HEK293 (cell line): ENCODE results near the gene C9orf78.

ENCODE experiments used
- HOXA7 ChIP-seq: sonication (generic); formaldehyde crosslinking; IDR thresholded peaks from 2 replicates; pipeline ENCODE4 v1.8.1; 2022; ENCODE audit warnings: missing genetic modification reagents, borderline replicate concordance
- KLF10 ChIP-seq: fragments of 450-650 bp; IDR thresholded peaks from 2 replicates; pipeline ENCODE4 v1.5.1; 2018; ENCODE audit warnings: missing biosample characterization, mild to moderate bottlenecking, missing genetic modification characterization
- KLF7 ChIP-seq: fragments of 450-650 bp; formaldehyde crosslinking; IDR thresholded peaks from 2 replicates; pipeline ENCODE4 v1.5.1; 2016; ENCODE audit warnings: missing biosample characterization, missing genetic modification characterization, borderline replicate concordance
- KLF8 ChIP-seq: fragments of 450-650 bp; formaldehyde crosslinking; IDR thresholded peaks from 2 replicates; pipeline ENCODE4 v1.5.1; 2016; ENCODE audit warnings: missing biosample characterization, missing genetic modification characterization
- MZF1 ChIP-seq: fragments of 450-650 bp; formaldehyde crosslinking; IDR thresholded peaks from 2 replicates; pipeline ENCODE4 v1.5.1; 2017; ENCODE audit warnings: missing biosample characterization, missing genetic modification characterization, borderline replicate concordance
- SCRT1 ChIP-seq: fragments of 450-650 bp; formaldehyde crosslinking; IDR thresholded peaks from 2 replicates; pipeline ENCODE4 v1.5.1; 2016; ENCODE audit warnings: missing biosample characterization, missing genetic modification characterization, borderline replicate concordance
- SP7 ChIP-seq: fragments of 450-650 bp; formaldehyde crosslinking; IDR thresholded peaks from 2 replicates; pipeline ENCODE4 v1.5.1; 2016; ENCODE audit warnings: missing biosample characterization, missing genetic modification characterization
- ZBTB1 ChIP-seq: fragments of 450-650 bp; formaldehyde crosslinking; IDR thresholded peaks from 2 replicates; pipeline ENCODE4 v1.5.1; 2016; ENCODE audit warnings: missing biosample characterization, missing genetic modification characterization
- ZBTB17 ChIP-seq: fragments of 450-650 bp; formaldehyde crosslinking; IDR thresholded peaks from 2 replicates; pipeline ENCODE4 v1.5.1; 2016; ENCODE audit warnings: missing biosample characterization, missing genetic modification characterization
- ZFP69B ChIP-seq: fragments of 450-650 bp; formaldehyde crosslinking; IDR thresholded peaks from 2 replicates; pipeline ENCODE4 v1.5.1; 2016; ENCODE audit warnings: missing biosample characterization, missing genetic modification characterization
- ZNF16 ChIP-seq: fragments of 450-650 bp; formaldehyde crosslinking; IDR thresholded peaks from 2 replicates; pipeline ENCODE4 v1.5.1; 2016; ENCODE audit warnings: low read depth, missing biosample characterization, missing genetic modification characterization
- ZNF2 ChIP-seq: fragments of 450-650 bp; formaldehyde crosslinking; IDR thresholded peaks from 2 replicates; pipeline ENCODE4 v1.5.1; 2016; ENCODE audit warnings: missing biosample characterization, missing genetic modification characterization
- ZNF394 ChIP-seq: fragments of 450-650 bp; formaldehyde crosslinking; IDR thresholded peaks from 2 replicates; pipeline ENCODE4 v1.5.1; 2016; ENCODE audit warnings: missing biosample characterization, missing genetic modification characterization, mild to moderate bottlenecking, moderate library complexity, borderline replicate concordance
- ZNF433 ChIP-seq: fragments of 450-650 bp; formaldehyde crosslinking; IDR thresholded peaks from 2 replicates; pipeline ENCODE4 v1.5.1; 2016; ENCODE audit warnings: missing biosample characterization, missing genetic modification characterization, low read depth
- ZNF473 ChIP-seq: fragments of 450-650 bp; formaldehyde crosslinking; IDR thresholded peaks from 2 replicates; pipeline ENCODE4 v1.5.1; 2017; ENCODE audit warnings: missing biosample characterization, missing genetic modification characterization
- ZNF555 ChIP-seq: fragments of 450-650 bp; formaldehyde crosslinking; conservative IDR thresholded peaks from 2 replicates; pipeline ENCODE4 v1.5.1; 2017; ENCODE audit warnings: missing biosample characterization, mild to moderate bottlenecking, missing genetic modification characterization, inconsistent platforms
- ZNF571 ChIP-seq: fragments of 450-650 bp; formaldehyde crosslinking; IDR thresholded peaks from 2 replicates; pipeline ENCODE4 v1.5.0; 2017; ENCODE audit warnings: missing biosample characterization, missing genetic modification characterization
- ZNF610 ChIP-seq: fragments of 450-650 bp; formaldehyde crosslinking; IDR thresholded peaks from 2 replicates; pipeline ENCODE4 v1.5.1; 2016; ENCODE audit warnings: missing biosample characterization, missing genetic modification characterization, borderline replicate concordance
- ZNF654 ChIP-seq: fragments of 450-650 bp; formaldehyde crosslinking; IDR thresholded peaks from 2 replicates; pipeline ENCODE4 v1.5.1; 2016; ENCODE audit warnings: low read depth, missing biosample characterization, missing genetic modification characterization
- ZNF658 ChIP-seq: fragments of 450-650 bp; formaldehyde crosslinking; IDR thresholded peaks from 2 replicates; pipeline ENCODE4; 2016; ENCODE audit warnings: missing biosample characterization, missing genetic modification characterization
- ZNF660 ChIP-seq: fragments of 450-650 bp; IDR thresholded peaks from 2 replicates; pipeline ENCODE4 v1.5.1; 2018; ENCODE audit warnings: missing biosample characterization, mild to moderate bottlenecking, missing genetic modification characterization
- ZNF76 ChIP-seq: fragments of 450-650 bp; formaldehyde crosslinking; IDR thresholded peaks from 2 replicates; pipeline ENCODE4; 2016; ENCODE audit warnings: low read depth, missing biosample characterization, missing genetic modification characterization, borderline replicate concordance
- ZNF777 ChIP-seq: fragments of 450-650 bp; formaldehyde crosslinking; IDR thresholded peaks from 2 replicates; pipeline ENCODE4 v1.5.1; 2017; ENCODE audit warnings: missing biosample characterization, missing genetic modification characterization, borderline replicate concordance
- ZNF785 ChIP-seq: fragments of 450-650 bp; formaldehyde crosslinking; IDR thresholded peaks from 2 replicates; pipeline ENCODE4 v1.5.1; 2016; ENCODE audit warnings: missing biosample characterization, missing genetic modification characterization
- ZSCAN30 ChIP-seq: fragments of 450-650 bp; IDR thresholded peaks from 2 replicates; pipeline ENCODE4 v1.5.1; 2018; ENCODE audit warnings: missing biosample characterization, mild to moderate bottlenecking, missing genetic modification characterization, moderate library complexity
- TF ChIP-seq, protein P1 (sequence below): fragments of 450-650 bp; formaldehyde crosslinking; conservative IDR thresholded peaks from 2 replicates; pipeline ENCODE4 v1.5.1; 2016; ENCODE audit warnings: low read depth, missing biosample characterization, missing genetic modification characterization
- TF ChIP-seq, protein P2 (sequence below): fragments of 450-650 bp; formaldehyde crosslinking; IDR thresholded peaks from 2 replicates; pipeline ENCODE4 v1.5.1; 2016; ENCODE audit warnings: missing biosample characterization, missing genetic modification characterization
- TF ChIP-seq, protein P3 (sequence below): fragments of 450-650 bp; formaldehyde crosslinking; IDR thresholded peaks from 2 replicates; pipeline ENCODE4 v1.5.1; 2016; ENCODE audit warnings: missing biosample characterization, missing genetic modification characterization
- TF ChIP-seq, protein P4 (sequence below): fragments of 450-650 bp; formaldehyde crosslinking; IDR thresholded peaks from 2 replicates; pipeline ENCODE4 v1.5.1; 2016; ENCODE audit warnings: missing biosample characterization, missing genetic modification characterization

C9orf78 gene

DNA sequence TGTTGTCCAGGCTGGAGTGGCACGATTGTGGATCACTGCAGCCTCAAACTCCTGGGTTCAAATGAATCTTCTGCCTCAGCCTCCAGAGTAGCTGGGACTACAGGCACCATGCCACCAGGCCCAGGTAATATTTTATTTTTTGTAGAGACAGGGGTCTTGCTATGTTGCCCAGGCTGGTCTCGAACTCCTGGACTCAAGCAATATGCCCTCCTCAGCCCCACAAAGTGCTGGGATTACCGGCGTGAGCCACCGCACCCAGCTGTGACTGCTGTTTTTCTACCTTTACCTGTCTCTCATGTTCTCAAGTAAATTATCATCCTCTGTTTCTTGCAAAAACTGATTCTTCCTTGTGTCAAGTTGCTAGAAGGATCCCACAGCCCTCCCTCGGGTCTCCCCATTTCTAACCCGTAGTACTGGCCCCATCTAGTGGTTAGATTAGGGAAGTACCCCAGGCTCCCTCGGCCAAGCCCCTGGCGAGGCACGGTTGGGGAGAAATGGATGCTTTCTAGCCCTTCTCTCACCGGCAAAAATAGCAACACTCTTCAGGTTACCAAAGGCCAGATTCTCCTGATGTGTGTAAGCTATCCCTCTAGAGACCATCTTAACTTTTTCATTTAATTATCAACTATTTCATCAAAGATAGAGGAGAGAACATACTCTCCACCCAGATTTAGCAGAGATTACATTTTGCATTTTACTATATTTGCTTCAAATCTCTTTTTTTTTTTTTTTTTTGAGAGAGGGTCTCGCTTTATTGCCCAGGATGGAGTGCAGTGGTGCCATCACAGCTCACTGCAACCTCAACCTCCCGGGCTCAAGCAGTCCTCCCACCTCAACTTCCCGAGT lies 51.3 kb downstream of the C9orf78 start (continued):
- no peak for TF ChIP-seq ZFP69B (tag by site-specific recombination)
- no peak for TF ChIP-seq MZF1 (tag by site-specific recombination)
- TF ChIP-seq ZNF433 = no peak
- no peak for TF ChIP-seq ZNF571 (tag by site-specific recombination)
- TF ChIP-seq, protein P1, sequence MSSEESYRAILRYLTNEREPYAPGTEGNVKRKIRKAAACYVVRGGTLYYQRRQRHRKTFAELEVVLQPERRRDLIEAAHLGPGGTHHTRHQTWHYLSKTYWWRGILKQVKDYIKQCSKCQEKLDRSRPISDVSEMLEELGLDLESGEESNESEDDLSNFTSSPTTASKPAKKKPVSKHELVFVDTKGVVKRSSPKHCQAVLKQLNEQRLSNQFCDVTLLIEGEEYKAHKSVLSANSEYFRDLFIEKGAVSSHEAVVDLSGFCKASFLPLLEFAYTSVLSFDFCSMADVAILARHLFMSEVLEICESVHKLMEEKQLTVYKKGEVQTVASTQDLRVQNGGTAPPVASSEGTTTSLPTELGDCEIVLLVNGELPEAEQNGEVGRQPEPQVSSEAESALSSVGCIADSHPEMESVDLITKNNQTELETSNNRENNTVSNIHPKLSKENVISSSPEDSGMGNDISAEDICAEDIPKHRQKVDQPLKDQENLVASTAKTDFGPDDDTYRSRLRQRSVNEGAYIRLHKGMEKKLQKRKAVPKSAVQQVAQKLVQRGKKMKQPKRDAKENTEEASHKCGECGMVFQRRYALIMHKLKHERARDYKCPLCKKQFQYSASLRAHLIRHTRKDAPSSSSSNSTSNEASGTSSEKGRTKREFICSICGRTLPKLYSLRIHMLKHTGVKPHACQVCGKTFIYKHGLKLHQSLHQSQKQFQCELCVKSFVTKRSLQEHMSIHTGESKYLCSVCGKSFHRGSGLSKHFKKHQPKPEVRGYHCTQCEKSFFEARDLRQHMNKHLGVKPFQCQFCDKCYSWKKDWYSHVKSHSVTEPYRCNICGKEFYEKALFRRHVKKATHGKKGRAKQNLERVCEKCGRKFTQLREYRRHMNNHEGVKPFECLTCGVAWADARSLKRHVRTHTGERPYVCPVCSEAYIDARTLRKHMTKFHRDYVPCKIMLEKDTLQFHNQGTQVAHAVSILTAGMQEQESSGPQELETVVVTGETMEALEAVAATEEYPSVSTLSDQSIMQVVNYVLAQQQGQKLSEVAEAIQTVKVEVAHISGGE (tag by site-specific recombination) = no peak
- no peak for TF ChIP-seq ZNF76
- TF ChIP-seq, protein P2, sequence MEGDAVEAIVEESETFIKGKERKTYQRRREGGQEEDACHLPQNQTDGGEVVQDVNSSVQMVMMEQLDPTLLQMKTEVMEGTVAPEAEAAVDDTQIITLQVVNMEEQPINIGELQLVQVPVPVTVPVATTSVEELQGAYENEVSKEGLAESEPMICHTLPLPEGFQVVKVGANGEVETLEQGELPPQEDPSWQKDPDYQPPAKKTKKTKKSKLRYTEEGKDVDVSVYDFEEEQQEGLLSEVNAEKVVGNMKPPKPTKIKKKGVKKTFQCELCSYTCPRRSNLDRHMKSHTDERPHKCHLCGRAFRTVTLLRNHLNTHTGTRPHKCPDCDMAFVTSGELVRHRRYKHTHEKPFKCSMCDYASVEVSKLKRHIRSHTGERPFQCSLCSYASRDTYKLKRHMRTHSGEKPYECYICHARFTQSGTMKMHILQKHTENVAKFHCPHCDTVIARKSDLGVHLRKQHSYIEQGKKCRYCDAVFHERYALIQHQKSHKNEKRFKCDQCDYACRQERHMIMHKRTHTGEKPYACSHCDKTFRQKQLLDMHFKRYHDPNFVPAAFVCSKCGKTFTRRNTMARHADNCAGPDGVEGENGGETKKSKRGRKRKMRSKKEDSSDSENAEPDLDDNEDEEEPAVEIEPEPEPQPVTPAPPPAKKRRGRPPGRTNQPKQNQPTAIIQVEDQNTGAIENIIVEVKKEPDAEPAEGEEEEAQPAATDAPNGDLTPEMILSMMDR (tag by site-specific recombination) = peak; percentile 74
- TF ChIP-seq ZNF654 (tag by site-specific recombination) = peak; percentile 97
- TF ChIP-seq, protein P3, sequence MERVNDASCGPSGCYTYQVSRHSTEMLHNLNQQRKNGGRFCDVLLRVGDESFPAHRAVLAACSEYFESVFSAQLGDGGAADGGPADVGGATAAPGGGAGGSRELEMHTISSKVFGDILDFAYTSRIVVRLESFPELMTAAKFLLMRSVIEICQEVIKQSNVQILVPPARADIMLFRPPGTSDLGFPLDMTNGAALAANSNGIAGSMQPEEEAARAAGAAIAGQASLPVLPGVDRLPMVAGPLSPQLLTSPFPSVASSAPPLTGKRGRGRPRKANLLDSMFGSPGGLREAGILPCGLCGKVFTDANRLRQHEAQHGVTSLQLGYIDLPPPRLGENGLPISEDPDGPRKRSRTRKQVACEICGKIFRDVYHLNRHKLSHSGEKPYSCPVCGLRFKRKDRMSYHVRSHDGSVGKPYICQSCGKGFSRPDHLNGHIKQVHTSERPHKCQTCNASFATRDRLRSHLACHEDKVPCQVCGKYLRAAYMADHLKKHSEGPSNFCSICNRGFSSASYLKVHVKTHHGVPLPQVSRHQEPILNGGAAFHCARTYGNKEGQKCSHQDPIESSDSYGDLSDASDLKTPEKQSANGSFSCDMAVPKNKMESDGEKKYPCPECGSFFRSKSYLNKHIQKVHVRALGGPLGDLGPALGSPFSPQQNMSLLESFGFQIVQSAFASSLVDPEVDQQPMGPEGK (tag by site-specific recombination) = no peak
- no peak for TF ChIP-seq HOXA7 (CRISPR knock-in tag)
- peak; percentile 33; the same call in 1 of the 2 replicates for TF ChIP-seq ZSCAN30 (tag by site-specific recombination)
- TF ChIP-seq ZNF394 (tag by site-specific recombination) = no peak
- TF ChIP-seq ZNF658 (tag by site-specific recombination) = no peak
- no peak for TF ChIP-seq ZNF777 (tag by site-specific recombination)
- peak; percentile 67; the same call in 1 of the 2 replicates for TF ChIP-seq ZNF660 (tag by site-specific recombination)
- no peak for TF ChIP-seq ZNF473 (tag by site-specific recombination)
- no peak for TF ChIP-seq KLF8 (tag by site-specific recombination)
- no peak for TF ChIP-seq ZNF555
- TF ChIP-seq SP7 (tag by site-specific recombination) = no peak
- TF ChIP-seq ZNF2 = 0 out of 2 replicates have a peak, but pooled peaks have one; percentile 27
- no peak for TF ChIP-seq SCRT1 (tag by site-specific recombination)
- no peak for TF ChIP-seq ZNF610
- TF ChIP-seq ZBTB17 (tag by site-specific recombination) = peak; percentile 43; the same call in 1 of the 2 replicates
- TF ChIP-seq ZBTB1 (tag by site-specific recombination) = no peak
- TF ChIP-seq ZNF785 (tag by site-specific recombination) = no peak
- TF ChIP-seq, protein P4, sequence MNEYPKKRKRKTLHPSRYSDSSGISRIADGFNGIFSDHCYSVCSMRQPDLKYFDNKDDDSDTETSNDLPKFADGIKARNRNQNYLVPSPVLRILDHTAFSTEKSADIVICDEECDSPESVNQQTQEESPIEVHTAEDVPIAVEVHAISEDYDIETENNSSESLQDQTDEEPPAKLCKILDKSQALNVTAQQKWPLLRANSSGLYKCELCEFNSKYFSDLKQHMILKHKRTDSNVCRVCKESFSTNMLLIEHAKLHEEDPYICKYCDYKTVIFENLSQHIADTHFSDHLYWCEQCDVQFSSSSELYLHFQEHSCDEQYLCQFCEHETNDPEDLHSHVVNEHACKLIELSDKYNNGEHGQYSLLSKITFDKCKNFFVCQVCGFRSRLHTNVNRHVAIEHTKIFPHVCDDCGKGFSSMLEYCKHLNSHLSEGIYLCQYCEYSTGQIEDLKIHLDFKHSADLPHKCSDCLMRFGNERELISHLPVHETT (tag by site-specific recombination) = no peak
- no peak for TF ChIP-seq ZNF16 (tag by site-specific recombination)
- TF ChIP-seq KLF7 (tag by site-specific recombination) = no peak
- no peak for TF ChIP-seq KLF10 (tag by site-specific recombination)
